Left ventricle myocardium inferior (tissue), 1 donor: ENCODE results near the gene SIGLEC9. TPM values are rescaled to one million over a fixed set of nuclear protein-coding genes. Genes with fewer than 3 reads are reported as not detected.
A peak's percentile ranks its signal among the peaks of the same experiment; 100 is the strongest.

Experiments used
- DNase-seq: peaks from one replicate; pipeline ENCODE4 v3.0.0-alpha.2; 2020
- H3K27ac ChIP-seq: fragments of 200-600 bp; replicated peaks from 2 replicates; pipeline ENCODE4 v1.8.0; 2021
- H3K27me3 ChIP-seq: fragments of 200-600 bp; 2 replicates; pipeline ENCODE4 v1.8.0; 2021; ENCODE audit warnings: low read depth
- H3K36me3 ChIP-seq: fragments of 200-600 bp; 2 replicates; pipeline ENCODE4 v1.8.0; 2021
- H3K4me1 ChIP-seq: fragments of 200-600 bp; 2 replicates; pipeline ENCODE4 v1.8.0; 2021
- H3K4me3 ChIP-seq: fragments of 200-600 bp; 2 replicates; pipeline ENCODE4 v1.8.0; 2021; ENCODE audit warnings: mild to moderate bottlenecking, moderate library complexity
- H3K9me3 ChIP-seq: fragments of 200-600 bp; replicated peaks from 2 replicates; pipeline ENCODE4 v1.8.0; 2021
- intact Hi-C: fragments of 100-400 bp; cut with micrococcal nuclease; formaldehyde crosslinking; loops from one replicate; pipeline ENCODE4 v1.11.0; 2022
- total RNA-seq: library from RNA; stranded (reverse); fragmentation: NEBNext Ultra II Directional; extraction: Animal tissue kit (Norgen Biotek cat#: 25700); gene quantifications from one replicate; pipeline ENCODE4 v1.2.1, GENCODE V29; 2021
- TF ChIP-seq, protein P1 (sequence below): fragments of 200-600 bp; IDR thresholded peaks from 2 replicates; pipeline ENCODE4 v1.8.0; 2021; ENCODE audit warnings: antibody characterized with exemption, mild to moderate bottlenecking, borderline replicate concordance
- donor health status: DM: no; HTN: yes; CAD: no; lungs with severe emphysema.

Gene SIGLEC9
- total RNA-seq, 1 donor from 2014 or later = 1.7 TPM

DNA sequence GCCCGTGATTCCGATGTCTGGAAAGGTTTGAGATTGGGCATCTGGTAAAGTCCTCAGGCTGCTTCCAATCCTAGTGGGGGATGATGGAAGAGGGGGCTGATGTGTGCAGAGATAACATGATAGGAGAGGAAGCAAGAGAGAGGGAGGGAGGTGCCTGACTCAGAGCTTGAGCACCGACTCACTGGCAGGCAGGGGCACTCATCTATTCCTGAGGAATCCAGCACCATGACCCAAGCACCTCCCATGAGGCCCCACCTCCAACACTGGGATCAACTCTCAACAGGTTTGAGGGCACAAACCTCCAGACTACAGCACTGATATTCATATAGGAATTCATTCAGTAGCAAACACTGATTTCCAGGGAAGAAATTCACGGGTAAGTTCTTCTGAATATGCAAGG, 5.6 kb upstream of the SIGLEC9 start:
- Histone ChIP-seq H3K4me3 (no peak overlapping the region), H3K4me1 (no peaks in the 10 kb centered on the region), H3K27me3 (peaks cover 60% of the 10 kb centered on the region), H3K27ac (no peak overlapping the region), H3K9me3 (no peaks in the 10 kb centered on the region), H3K36me3 (no peaks in the 10 kb centered on the region)
- TF ChIP-seq, protein P1, sequence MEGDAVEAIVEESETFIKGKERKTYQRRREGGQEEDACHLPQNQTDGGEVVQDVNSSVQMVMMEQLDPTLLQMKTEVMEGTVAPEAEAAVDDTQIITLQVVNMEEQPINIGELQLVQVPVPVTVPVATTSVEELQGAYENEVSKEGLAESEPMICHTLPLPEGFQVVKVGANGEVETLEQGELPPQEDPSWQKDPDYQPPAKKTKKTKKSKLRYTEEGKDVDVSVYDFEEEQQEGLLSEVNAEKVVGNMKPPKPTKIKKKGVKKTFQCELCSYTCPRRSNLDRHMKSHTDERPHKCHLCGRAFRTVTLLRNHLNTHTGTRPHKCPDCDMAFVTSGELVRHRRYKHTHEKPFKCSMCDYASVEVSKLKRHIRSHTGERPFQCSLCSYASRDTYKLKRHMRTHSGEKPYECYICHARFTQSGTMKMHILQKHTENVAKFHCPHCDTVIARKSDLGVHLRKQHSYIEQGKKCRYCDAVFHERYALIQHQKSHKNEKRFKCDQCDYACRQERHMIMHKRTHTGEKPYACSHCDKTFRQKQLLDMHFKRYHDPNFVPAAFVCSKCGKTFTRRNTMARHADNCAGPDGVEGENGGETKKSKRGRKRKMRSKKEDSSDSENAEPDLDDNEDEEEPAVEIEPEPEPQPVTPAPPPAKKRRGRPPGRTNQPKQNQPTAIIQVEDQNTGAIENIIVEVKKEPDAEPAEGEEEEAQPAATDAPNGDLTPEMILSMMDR = no peak
- no peak for DNase-seq
- intact Hi-C loops = no loop called here

DNA sequence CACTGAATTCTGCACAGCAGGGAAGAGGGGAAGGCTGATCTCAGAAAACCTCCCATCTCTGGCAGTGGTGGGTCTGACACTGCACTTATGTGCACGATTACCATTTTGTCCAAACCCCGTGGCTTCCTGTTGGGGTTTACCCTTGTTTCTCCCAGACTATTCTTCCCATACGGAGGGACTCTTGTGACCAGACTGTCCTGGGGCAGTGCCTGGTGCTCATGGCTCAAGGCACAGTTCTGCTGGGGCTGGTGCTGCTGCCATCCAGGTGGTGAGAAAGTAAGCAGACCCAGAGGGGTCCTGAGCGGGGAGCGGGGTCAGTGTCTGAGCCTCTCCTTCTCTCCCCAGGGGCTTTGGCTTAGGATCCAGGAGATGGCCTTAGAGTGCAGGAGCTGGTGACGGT, 5.1 kb upstream of the SIGLEC9 start:
- Histone ChIP-seq H3K36me3 (no peaks in the 10 kb centered on the region), H3K4me3 (no peak overlapping the region), H3K27me3 (peaks cover 60% of the 10 kb centered on the region), H3K4me1 (no peaks in the 10 kb centered on the region), H3K9me3 (no peaks in the 10 kb centered on the region), H3K27ac (no peak overlapping the region)
- intact Hi-C loops = no loop called here
- no peak for DNase-seq
- TF ChIP-seq, protein P1 = no peak

DNA sequence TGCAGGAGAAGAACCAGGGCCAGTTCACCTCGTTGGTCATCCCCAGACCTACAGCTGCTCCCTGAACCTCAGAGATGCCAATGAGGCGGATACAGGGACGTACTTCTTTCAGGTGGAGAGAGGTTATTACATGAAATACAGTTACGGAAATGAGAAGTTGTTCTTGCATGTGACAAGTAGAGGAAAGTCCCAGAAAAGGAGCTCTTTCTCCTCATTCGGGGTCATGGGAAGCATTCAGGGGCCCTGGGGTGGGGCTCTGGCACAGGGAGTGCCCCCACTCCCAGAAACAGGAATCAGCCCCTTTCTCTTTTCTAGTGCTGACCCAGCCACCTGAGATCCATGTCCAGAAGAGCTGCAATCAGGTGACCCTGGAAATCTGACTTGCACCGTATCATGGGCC, 4.5 kb upstream of the SIGLEC9 start:
- H3K9me3 ChIP-seq = no peaks in the 10 kb centered on the region
- H3K4me1 ChIP-seq = no peaks in the 10 kb centered on the region
- no peak for DNase-seq
- intact Hi-C loops = no loop called here
- H3K27me3 ChIP-seq = peaks cover 61% of the 10 kb centered on the region
- no peaks in the 10 kb centered on the region for H3K36me3 ChIP-seq
- H3K4me3 ChIP-seq = no peak overlapping the region
- TF ChIP-seq, protein P1 = no peak
- H3K27ac ChIP-seq = no peak overlapping the region

DNA sequence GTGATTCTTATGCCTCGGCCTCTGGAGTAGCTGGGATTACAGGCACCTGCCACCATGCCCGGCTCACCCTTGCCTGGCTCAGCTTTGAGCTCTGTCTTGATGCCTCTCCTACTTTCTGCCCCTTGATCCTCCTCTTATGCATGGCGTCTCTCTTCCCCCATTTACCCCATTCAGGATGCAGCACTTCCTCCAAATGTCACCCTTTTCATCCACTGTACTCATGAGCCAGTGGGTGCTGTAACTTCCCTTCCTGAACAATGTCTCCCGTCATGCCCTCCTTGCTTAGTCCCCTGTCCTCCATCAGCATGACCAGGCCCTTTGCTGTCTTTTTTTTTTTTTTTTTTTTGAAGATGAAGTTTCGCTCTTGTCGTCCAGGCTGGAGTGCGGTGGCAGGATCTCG, 3.4 kb upstream of the SIGLEC9 start:
- Histone ChIP-seq H3K9me3 (no peaks in the 10 kb centered on the region), H3K27ac (no peak overlapping the region), H3K36me3 (no peaks in the 10 kb centered on the region), H3K4me3 (no peak overlapping the region), H3K4me1 (no peaks in the 10 kb centered on the region), H3K27me3 (peaks cover 60% of the 10 kb centered on the region)
- TF ChIP-seq, protein P1 = no peak
- no peak for DNase-seq
- intact Hi-C loops = no loop called here

DNA sequence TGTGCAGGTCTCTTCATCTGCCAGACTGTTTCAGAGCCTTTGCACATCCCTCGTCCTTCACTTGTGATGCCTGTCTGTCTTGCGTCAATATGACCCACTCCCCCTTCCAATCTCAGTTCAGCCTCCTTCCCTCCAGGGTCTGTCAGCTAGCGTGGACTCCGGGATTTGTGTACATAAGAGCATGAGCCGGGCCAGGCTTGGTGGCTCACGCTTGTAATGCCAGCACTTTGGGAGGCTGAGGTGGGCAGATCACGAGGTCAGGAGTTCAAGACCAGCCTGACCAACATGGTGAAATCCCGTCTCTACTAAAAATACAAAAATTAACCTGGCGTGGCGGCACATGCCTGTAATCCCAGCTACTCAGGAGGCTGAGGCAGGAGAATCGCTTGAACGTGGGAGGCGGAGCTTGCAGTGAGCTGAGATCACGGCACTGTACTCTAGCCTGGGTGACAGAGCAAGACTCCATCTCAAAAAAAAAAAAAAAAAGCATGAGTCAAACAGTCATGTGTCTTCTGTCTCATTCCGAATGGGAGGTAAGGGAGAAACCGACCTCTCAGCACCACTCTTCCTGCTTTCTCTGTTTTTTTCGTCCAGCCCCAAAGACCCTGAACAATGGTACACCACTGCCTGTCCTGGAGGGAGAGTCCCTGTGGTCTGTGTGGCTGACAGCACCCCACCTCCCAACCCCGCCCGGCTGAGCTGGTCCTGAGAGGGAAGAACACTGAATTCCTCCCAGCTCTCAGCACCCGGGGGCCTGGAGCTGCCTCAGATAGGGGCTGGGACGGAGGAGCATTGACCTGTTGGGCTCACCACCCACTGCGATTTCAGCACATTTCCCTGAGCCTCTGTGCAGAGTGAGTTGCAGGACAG, 2.4 kb upstream of the SIGLEC9 start:
- no peak for DNase-seq
- intact Hi-C loops = no loop called here
- Histone ChIP-seq H3K4me1 (peaks cover 4% of the 10 kb centered on the region), H3K4me3 (no peak overlapping the region), H3K36me3 (no peaks in the 10 kb centered on the region), H3K27me3 (peaks cover 58% of the 10 kb centered on the region), H3K27ac (peak overlapping the region; percentile 50), H3K9me3 (no peaks in the 10 kb centered on the region)
- TF ChIP-seq, protein P1 = no peak
